GM06990 (cell line): ENCODE results near the gene NECTIN3.

Experiments
- DNase-seq: peaks from one replicate; pipeline ENCODE4 v3.0.0-alpha.2; 2011; ENCODE audit not compliant: insufficient read length; ENCODE audit errors: extremely low read depth
- H3K27me3 ChIP-seq: replicated peaks from 2 replicates; pipeline ENCODE4 v1.6.0; 2011; ENCODE audit warnings: low read length; ENCODE audit not compliant: control insufficient read depth, insufficient read depth
- H3K36me3 ChIP-seq: 2 replicates; pipeline ENCODE4 v1.5.1; 2011; ENCODE audit warnings: low read length; ENCODE audit not compliant: control insufficient read depth, insufficient read depth
- H3K4me3 ChIP-seq: replicated peaks from 2 replicates; pipeline ENCODE4 v1.5.1; 2011; ENCODE audit warnings: low read depth, mild to moderate bottlenecking, control low read depth, low read length
- CTCF ChIP-seq: IDR thresholded peaks from 2 replicates; pipeline ENCODE4 v1.5.1; 2011; ENCODE audit warnings: low read length, control low read depth, mild to moderate bottlenecking, inconsistent platforms; ENCODE audit not compliant: insufficient read depth, poor library complexity, severe bottlenecking

NECTIN3 gene

GRCh38 chr3:111071257-111072030, at the start of gene NECTIN3:
Gene NECTIN3, plus strand, starts transcription at chr3:111071816. Its CDS starts 202 bp downstream, at chr3:111072018.
- TF ChIP-seq CTCF: no peak
- DNase-seq: peak; percentile 46
- Histone ChIP-seq H3K27me3 (peaks cover 5% of the 10 kb centered on the region), H3K4me3 (peak within 1 kb of the TSS; percentile 27), H3K36me3 (no peaks in the 10 kb centered on the region)

GRCh38 chr3:111027868-111028267, 43.7 kb upstream of the NECTIN3 start:
- Histone ChIP-seq H3K36me3 (no peaks in the 10 kb centered on the region), H3K27me3 (no peaks in the 10 kb centered on the region), H3K4me3 (no peak overlapping the region)
- no peak for TF ChIP-seq CTCF
- DNase-seq: no peak

GRCh38 chr3:111031538-111031937, 40.1 kb upstream of the NECTIN3 start:
- Histone ChIP-seq H3K4me3 (no peak overlapping the region), H3K36me3 (no peaks in the 10 kb centered on the region), H3K27me3 (no peaks in the 10 kb centered on the region)
- no peak for TF ChIP-seq CTCF
- no peak for DNase-seq

- no peak for TF ChIP-seq CTCF
- H3K27me3 ChIP-seq: no peaks in the 10 kb centered on the region
- DNase-seq: no peak
- H3K4me3 ChIP-seq: no peak overlapping the region
- H3K36me3 ChIP-seq: no peaks in the 10 kb centered on the region
Observed at GRCh38 chr3:111032677-111033076, 38.9 kb upstream of the NECTIN3 start.

GRCh38 chr3:111033470-111034050, 38.1 kb upstream of the NECTIN3 start:
- no peaks in the 10 kb centered on the region for H3K27me3 ChIP-seq
- no peak overlapping the region for H3K4me3 ChIP-seq
- TF ChIP-seq CTCF: no peak
- no peaks in the 10 kb centered on the region for H3K36me3 ChIP-seq
- no peak for DNase-seq

- no peak for DNase-seq
- Histone ChIP-seq H3K27me3 (no peaks in the 10 kb centered on the region), H3K36me3 (no peaks in the 10 kb centered on the region), H3K4me3 (no peak overlapping the region)
- TF ChIP-seq CTCF: no peak
Observed at GRCh38 chr3:111035316-111035715, 36.3 kb upstream of the NECTIN3 start.
